GM18526 (cell line): ENCODE data around the gene ZBTB25.

Source experiments
- POLR2A ChIP-seq: IDR thresholded peaks from 3 replicates; pipeline ENCODE4 v1.6.1; 2011; ENCODE audit not compliant: insufficient read length; ENCODE audit errors: extremely low read depth

The ZBTB25 gene

DNA sequence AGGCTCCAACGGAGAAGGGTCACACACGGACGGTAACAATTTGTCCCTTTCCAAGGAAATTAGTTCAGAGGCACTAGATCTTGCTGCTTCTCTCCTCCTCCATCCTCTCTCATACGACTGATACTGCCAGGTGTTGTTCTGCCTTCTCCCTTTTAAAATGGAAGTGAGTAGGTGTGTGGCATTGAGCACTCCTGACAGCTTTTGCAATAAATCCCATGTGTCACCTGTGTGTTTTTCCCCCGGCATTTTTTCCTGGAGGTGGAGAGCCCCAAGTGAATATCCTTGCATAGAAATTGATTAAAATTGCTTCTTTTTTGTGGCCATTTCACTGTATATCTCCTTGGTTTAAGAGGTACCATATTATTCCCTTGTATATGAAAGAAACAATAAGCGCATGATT is 64.5 kb downstream of the ZBTB25 start:
- TF ChIP-seq POLR2A: no peak

DNA sequence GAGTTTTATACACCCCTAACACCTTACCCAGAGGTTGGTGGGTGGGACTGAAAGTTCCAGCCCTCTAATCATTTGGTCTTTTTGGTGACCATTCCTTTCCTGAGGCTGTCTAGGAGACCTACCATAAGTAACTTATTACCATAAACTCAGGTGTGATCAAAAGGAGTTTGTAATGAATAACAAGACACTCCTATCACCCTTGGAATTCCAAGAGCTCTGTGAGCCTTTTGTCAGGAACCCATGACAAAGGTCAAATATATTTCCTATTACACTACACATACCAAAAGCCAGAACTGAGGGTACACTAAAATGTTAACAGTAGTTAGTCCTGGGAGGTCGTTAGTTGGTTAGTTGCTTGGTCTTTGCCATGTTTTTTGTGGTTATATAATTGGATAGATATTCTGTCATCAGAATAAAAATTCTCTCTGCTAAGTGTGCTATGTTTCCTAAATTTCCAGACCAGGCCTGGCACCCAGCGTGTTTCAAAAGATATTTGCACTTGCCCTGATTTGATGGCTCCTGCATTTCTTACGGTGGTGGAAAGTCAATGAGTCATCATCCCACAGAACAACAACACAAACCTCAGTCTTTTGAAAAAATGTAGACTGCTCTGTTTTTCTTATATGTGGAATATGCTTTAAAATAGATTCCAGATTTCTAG is 65.3 kb downstream of the ZBTB25 start:
- no peak for TF ChIP-seq POLR2A

DNA sequence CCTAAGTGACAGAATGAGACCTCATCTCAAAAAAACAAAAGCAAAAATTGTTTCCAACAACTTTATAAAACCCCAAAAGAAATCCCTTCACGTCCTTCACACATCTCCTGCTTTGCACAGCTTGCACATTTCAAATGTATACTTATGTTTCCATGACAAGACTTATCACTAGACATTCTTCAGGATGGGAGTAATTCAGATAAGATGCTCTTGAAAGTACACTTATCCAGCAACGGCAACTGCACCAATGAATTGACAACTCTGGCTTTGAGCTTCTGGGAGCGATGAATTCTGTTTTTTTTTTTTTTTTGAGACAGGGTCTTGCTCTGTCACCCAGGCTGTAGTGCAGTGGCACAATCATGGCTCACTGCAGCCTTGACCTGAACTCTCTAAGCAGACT is 69.1 kb downstream of the ZBTB25 start:
- no peak for TF ChIP-seq POLR2A

DNA sequence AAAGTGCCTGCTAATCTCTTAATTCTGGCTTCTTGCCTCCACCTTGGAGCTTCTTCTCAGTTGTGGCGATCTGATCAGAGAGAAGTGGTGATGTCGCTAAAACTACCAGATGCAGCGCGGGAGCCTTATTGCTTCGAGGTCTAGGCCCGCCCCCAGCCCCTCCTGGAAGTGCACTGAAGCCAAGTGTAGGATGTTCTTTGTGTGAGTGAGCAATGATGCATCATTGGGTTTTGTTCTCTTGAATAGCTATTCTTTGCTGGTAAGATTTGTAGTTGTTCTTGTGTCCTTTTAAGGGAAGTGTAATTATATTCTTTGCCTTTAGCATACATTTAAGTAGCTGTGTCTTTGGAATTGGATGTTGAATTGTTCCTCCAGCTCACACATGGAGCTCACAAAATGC is 79.7 kb downstream of the ZBTB25 start:
- no peak for TF ChIP-seq POLR2A

DNA sequence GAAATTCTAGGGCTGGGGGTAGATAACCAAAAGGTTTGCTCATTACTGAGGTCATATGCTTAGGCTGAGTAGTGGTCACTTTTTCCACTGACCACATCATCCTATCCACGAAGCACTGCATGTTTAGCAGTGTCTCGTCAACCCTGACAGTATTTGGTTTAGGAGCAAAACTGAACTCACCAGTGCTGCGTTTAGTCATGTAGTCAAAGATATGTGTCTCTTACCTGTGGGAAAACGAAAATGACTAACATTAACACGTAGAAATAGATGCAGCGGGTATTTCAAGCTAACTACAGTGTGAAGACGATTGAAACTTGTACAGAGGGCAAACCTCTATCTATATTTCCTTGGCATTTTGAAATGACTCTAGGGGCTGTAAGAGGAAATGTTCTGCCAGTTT is 80.9 kb downstream of the ZBTB25 start:
- no peak for TF ChIP-seq POLR2A

DNA sequence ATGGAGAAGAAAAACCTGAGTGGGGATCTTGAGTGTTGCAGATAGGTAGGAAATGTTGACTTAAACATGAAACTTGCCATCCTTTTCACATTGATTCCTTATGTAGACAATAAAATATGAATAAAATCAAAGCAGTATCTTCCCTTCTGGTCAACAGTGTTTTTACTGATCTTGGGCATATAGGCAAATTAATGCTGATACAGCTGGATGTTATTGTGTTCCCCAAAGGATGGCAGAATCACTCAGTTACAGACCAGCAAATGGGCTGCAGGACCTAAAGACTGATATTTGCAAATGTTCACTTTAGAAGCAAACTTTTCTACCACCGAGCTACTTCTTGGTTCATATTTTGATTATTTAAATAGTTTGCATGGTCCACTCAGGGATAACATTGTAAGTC is 81.6 kb downstream of the ZBTB25 start:
- no peak for TF ChIP-seq POLR2A

DNA sequence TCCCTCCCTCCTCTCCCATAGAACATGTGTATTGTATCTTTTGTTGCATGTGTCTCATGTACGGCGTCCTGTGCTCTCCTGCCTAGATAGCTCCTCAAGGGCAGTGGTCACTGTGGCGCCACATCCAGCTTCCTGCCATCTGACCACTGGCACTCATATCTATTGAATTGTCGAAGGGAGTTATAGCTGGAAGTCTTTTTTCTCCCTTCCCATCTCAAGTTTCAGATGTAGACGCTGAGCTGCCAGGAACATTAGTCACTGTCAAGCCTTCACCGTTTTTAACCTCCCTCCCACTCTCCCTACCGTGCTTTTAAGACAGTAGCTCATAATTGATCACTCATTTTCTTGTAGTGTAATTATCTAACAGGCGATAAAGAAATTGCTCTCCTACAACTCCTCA is 82.5 kb downstream of the ZBTB25 start:
- TF ChIP-seq POLR2A: no peak

DNA sequence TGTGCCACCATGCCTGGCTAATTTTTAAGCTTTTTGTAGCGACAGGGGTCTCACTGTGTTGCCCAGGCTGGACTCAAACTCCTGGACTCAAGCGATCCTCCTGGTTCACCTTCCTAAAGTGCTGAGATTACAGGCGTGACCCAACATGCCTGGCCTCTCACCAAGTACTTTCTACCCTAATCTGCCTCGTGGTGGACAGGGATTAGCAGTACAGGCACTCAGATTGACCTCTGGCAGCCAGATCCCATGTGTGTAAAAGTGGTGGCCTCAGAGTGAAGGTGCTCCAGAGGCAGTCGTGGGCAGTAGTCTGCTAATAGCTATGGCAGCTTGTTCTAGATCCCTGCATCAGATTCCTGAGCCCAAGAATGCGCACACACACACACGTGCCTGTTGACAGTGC is 84.6 kb downstream of the ZBTB25 start:
- TF ChIP-seq POLR2A: no peak

DNA sequence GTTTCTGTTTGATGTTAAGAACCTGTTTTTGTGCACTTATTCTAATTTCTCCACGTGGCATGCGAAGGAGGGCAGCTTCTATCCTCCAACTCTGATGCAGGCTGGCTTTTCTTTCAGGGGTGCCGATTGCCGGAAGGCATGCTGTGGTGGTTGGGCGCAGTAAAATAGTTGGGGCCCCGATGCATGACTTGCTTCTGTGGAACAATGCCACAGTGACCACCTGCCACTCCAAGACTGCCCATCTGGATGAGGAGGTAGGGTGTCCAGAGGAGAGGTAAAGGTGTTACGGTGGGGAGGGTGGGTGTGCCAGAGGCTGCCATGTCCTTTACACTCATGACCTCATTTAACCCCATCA is 85.9 kb downstream of the ZBTB25 start:
- no peak for TF ChIP-seq POLR2A

DNA sequence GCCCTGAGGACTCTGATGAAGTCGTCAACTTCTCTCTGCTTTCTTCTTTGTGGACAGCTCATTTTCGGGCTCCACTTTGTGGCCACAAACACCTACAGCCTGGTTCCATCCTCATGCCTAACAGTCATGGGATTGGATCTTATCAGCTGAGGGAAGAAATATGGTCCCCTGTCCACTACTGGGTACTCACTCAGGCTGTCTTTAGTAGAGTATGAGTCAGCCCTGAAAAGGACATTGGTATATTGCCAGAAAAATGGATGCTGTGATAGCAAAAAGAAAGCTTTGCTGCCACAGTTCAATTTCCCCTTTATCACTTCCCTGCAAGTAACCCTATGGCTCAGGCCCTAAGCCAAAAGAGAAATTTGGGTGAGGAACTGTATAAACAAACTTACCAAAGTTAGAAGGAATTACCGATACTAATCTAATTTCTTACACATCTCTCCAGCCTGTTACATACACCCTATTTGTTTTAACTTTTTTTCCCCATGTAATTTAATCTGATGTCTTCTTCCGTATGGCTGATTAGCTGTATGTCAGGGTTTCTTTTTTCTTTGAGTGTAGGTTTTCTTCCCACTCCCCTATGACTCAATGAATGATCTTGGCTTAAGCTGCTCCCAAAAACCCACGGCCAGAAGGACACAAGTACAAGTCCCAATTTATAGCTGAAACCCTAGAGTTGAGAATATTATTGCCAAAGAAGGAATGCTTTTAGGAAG is 86.4 kb downstream of the ZBTB25 start:
- no peak for TF ChIP-seq POLR2A

DNA sequence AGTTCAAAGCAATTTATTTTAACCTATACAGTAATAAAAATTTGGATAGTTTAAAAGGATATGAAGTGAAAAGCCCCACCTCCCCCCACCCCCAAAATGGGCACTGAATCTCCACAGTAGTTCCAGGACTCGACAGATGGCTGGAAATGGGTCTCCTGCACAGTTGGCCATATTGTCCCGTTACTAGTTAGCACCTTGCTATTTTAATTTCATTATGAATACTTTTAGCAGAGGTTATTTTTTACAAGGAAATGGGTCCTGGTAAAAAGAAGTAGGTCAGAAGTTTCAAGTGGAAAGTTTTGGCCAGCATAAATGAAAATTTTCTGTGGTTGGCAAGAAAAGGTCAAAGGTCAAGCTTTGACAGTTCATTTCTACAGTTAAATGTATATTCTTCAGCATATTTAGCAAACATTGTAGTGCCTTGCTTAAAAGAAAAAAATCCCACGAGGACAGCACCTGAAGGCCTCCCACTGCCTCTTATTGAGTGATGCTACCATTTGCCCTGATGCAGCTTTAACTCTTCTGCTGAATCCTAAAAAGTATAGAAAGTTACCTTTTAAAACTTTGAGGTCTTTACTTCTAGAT is 87.2 kb downstream of the ZBTB25 start:
- no peak for TF ChIP-seq POLR2A

DNA sequence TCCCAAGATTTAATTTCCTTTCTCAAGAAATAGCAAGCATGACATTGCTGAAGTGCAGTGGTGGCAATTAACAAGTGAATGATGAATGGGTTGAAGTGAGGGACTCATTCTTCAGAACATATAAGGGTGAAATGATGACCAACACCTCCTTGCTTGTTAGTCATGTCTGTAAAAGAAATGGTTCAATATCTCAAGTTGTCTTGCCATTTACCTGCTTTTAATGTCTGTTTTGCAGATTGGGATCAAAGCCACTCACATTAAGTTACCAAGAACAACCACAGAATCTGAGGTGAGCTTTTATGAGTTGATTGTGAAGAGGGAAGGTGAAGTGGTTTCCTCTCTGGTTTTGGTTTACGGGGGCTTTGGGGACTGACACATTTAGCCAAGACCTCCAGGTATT is 91.4 kb downstream of the ZBTB25 start:
- TF ChIP-seq POLR2A: no peak

DNA sequence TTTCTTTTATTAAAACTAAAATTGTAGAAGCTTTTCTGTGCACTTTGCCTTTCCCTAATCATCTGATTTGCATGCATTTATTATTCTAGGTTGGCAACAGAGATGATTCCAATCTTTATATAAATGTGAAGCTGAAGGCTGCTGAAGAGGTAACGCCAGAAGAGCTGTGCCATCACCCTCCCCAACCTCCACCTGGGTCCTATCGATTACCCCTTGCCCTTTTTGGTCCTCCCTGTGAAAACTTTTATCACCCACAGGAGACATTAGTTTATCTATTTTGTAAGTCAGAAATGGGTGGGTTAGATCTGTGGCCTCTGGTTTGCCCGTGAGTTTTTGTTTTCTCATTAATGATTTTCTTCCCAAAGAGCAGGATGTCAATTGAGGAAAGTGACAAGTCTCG is 92.6 kb downstream of the ZBTB25 start:
- TF ChIP-seq POLR2A: no peak

DNA sequence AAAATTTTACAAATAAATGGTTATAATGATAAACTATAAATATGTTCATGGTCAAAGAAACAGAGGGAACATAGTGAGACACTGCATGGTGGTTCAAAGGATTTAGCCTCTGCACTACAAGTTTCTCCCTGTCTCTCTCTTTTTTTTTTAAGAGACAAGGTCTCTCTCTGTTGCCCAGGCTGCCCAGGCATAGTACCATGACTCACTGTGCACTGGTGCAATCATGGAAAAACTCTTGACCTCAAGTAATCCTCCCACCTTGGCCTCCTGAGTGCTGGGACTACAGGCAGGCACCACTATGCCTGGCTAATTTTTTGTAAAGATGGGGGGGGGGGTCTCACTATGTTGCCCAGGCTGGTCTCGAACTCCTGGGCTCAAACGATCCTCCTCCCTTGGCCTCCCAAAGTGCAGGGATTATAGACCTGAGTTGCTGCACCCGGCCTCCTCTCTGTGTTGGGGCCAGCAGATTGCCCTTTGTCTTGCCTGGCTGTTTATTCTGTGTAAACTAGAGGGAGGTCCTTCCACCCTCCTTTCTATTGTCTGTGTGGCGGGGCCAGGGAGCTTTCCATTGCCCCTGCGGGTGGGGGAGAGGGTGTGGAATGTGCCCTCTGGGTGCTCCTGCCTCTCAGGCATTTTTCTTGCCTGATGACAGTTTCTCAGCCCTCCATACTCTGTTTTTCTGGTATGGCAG is 93.4 kb downstream of the ZBTB25 start:
- TF ChIP-seq POLR2A: no peak

DNA sequence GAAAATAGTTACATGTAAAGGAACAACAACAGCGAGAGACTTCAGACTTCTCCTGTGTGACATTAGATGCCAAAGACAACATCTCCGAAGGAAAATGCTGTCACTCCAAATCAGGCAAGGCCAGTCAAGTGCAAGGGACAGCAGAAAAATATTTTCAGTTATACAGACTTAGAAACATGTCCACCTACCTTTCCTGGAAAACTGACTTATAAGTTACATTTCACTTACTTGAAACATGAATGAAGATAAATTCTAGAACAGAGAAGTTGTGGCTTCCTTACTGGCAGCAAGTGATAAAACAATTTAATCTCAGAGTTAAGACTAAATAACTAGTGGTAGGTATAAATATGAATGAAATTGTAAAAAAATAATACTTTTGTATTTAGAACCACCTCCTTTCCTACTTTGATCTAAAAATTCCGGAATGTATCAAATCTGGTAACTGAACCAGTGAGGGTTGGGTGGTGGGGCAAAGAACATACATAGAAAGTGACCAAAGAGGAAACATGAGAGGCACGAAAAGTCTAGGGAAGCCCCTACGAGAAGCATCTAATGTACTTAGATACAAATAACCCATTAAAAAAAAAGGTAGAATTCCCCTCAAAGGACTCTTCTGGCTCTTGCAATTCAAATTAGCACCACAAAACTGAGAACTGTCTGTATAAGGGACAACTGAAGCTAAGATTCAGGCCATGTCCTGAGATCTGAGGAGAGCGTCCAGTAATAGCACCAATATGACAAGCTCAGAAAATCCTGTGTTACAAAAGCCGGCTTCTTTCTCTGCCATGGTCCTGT is 94.3 kb downstream of the ZBTB25 start:
- no peak for TF ChIP-seq POLR2A

DNA sequence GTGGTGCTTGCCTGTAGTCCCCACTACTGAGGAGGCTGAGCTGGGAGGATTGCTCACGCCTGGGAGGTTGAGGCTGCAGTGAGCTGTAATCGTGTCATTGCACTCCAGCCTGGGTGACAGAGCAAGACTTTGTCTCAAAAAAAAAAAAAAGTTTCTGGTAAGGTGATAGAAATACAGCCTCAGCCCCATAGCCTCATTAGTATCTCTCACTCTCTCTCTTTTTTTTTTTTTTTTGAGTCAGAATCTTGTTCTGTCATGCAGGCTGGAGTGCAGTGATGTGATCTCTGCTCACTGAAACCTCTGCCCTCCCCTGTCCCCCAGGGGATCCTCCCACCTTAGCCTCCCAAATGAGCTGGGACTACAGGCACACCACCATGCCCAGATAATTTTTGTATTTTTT is 96.3 kb downstream of the ZBTB25 start:
- TF ChIP-seq POLR2A: no peak

DNA sequence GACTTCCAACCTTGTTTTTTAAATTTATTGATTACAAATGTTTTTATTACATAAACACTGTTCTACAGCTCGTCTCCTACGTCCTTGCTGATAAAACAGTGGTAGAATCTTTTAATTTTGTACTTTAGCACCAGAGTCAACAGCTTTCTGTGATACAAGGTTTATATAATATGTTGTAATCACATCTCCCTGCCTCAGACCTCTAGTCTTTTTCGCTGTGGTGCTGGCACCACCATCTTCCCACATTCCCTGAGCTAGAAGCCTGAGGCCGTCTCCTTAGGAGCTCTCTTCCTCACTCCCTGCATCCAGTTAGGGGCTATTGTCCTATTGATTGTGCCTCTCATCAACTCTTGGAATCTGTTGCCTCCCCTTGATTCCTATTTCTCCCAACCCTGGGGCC is 98.3 kb downstream of the ZBTB25 start:
- TF ChIP-seq POLR2A: no peak
